ENCODE measurements around the gene PCDH9. TPM values are rescaled to one million over a fixed set of nuclear protein-coding genes. Genes with fewer than 3 reads are reported as not detected.
A peak's percentile ranks its signal among the peaks of the same experiment; 100 is the strongest.

PCDH9 gene
- polyA plus RNA-seq, 1 experiment: 3.3 TPM

GRCh38 chr13:66425741-66426140 lies 804.4 kb downstream of the PCDH9 start:
- Histone ChIP-seq H3K9me3 (ENCODE audit: control insufficient read depth, insufficient read depth, low read length) (no peaks in the 10 kb centered on the region), H3K27ac (ENCODE audit: low read depth, low read length) (no peak overlapping the region), H3K27me3 (ENCODE audit: control insufficient read depth, insufficient read depth, low read length) (no peaks in the 10 kb centered on the region), H3K4me3 (ENCODE audit: low read depth, low read length) (no peak overlapping the region)
- TF ChIP-seq, protein P1, sequence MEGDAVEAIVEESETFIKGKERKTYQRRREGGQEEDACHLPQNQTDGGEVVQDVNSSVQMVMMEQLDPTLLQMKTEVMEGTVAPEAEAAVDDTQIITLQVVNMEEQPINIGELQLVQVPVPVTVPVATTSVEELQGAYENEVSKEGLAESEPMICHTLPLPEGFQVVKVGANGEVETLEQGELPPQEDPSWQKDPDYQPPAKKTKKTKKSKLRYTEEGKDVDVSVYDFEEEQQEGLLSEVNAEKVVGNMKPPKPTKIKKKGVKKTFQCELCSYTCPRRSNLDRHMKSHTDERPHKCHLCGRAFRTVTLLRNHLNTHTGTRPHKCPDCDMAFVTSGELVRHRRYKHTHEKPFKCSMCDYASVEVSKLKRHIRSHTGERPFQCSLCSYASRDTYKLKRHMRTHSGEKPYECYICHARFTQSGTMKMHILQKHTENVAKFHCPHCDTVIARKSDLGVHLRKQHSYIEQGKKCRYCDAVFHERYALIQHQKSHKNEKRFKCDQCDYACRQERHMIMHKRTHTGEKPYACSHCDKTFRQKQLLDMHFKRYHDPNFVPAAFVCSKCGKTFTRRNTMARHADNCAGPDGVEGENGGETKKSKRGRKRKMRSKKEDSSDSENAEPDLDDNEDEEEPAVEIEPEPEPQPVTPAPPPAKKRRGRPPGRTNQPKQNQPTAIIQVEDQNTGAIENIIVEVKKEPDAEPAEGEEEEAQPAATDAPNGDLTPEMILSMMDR (IDR thresholded peaks at IDR 0.05; ENCODE audit: low read depth, low read length): no peak
- ChIA-PET CTCF (no interaction called here), POLR2A (no interaction called here)
- no peak for DNase-seq (ENCODE audit: low read depth, low spot score)

DNA sequence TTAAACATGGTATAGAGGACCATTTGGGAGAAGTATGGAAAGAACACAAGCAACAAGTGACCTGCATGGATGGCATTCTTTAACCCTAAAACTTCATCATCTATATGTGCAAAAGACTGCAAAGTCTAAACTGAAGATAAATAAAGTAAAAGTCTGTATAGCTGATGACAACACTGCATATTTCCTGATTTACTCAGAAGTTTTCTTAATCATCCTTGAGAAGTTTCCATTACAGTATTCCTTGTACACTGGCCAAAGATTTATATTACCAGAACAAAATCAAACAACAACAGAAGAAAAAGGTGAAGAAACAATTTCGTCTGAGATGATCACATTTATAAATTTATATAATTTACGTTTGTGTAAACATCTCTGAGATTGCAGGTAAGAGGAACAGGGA lies 805.7 kb downstream of the PCDH9 start:
- POLR2A ChIA-PET: no interaction called here
- H3K4me3 ChIP-seq (ENCODE audit: low read depth, low read length): no peak overlapping the region
- H3K9me3 ChIP-seq (ENCODE audit: control insufficient read depth, insufficient read depth, low read length): peaks cover 7% of the 10 kb centered on the region
- CTCF ChIA-PET: no interaction called here
- no peak overlapping the region for H3K27ac ChIP-seq (ENCODE audit: low read depth, low read length)
- H3K27me3 ChIP-seq (ENCODE audit: control insufficient read depth, insufficient read depth, low read length): no peaks in the 10 kb centered on the region
- peak; percentile 10 for DNase-seq (ENCODE audit: low read depth, low spot score)
- TF ChIP-seq, protein P1 (IDR thresholded peaks at IDR 0.05; ENCODE audit: low read depth, low read length): no peak

GRCh38 chr13:66415444-66415843 lies 814.7 kb downstream of the PCDH9 start:
- H3K27me3 ChIP-seq (ENCODE audit: control insufficient read depth, insufficient read depth, low read length): no peaks in the 10 kb centered on the region
- ChIA-PET POLR2A (no interaction called here), CTCF (no interaction called here)
- TF ChIP-seq, protein P1 (IDR thresholded peaks at IDR 0.05; ENCODE audit: low read depth, low read length): no peak
- H3K27ac ChIP-seq (ENCODE audit: low read depth, low read length): no peak overlapping the region
- no peak for DNase-seq (ENCODE audit: low read depth, low spot score)
- no peak overlapping the region for H3K4me3 ChIP-seq (ENCODE audit: low read depth, low read length)
- H3K9me3 ChIP-seq (ENCODE audit: control insufficient read depth, insufficient read depth, low read length): peaks cover 7% of the 10 kb centered on the region

DNA sequence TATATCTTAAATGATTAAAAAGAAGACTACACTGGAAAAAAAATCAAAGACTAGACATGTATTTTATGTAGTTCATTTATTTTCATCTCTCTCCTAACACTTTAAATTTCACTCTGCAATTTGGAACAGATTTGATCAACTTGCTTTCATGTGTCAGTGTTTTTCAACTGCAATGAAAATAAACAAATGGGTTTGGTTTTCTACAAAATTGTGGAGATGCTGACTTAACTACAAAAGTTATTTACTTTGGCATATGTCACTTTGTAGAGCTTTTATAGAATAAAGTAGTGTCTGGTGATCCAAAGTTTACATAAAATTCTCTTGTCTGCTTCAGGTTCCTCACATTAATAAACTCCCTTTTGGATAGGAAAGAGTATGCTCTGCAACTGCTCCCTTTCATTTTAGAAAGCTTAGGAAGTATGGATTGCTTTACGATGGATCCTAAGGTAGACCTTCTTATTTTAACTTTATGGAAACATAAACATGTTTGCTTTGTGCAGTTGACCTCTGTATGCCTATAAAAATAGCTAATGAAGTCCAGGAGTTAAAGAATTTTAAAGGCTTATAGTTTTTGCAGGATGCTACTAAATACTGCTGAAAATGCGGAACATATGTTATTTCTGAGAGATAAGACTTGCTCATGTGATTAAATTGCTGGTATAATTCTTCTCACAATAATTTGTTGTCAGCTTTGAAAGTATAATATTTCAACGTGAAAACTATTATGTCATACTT lies 815.9 kb downstream of the PCDH9 start:
- no peak for DNase-seq (ENCODE audit: low read depth, low spot score)
- TF ChIP-seq, protein P1 (IDR thresholded peaks at IDR 0.05; ENCODE audit: low read depth, low read length): no peak
- ChIA-PET POLR2A (no interaction called here), CTCF (interaction anchor here (1.0 kb wide), 1 partner anchor 809 kb away, joined by 3 read pairs; no protein-coding TSS in a partner anchor)
- H3K9me3 ChIP-seq (ENCODE audit: control insufficient read depth, insufficient read depth, low read length): no peaks in the 10 kb centered on the region
- no peak overlapping the region for H3K4me3 ChIP-seq (ENCODE audit: low read depth, low read length)
- H3K27me3 ChIP-seq (ENCODE audit: control insufficient read depth, insufficient read depth, low read length): no peaks in the 10 kb centered on the region
- H3K27ac ChIP-seq (ENCODE audit: low read depth, low read length): no peak overlapping the region

DNA sequence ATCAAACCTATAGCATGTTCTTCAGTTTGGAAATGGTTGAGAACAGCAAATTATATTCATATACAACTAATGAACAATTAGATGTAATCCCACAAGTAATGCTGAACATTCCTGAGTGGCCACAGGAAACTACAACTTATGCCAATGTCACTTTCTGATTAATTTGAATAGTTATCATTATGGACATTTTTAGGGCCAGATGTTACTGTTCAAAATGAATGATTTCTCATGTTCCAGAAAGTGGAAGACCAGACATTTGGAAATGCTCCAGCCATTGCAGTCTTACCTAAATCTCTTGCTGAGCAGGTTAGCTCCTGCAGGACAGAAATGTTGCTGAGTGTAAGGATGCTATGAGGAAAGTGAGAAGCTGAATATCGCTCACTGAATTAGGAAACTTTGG lies 819.8 kb downstream of the PCDH9 start:
- no peak overlapping the region for H3K27ac ChIP-seq (ENCODE audit: low read depth, low read length)
- TF ChIP-seq, protein P1 (IDR thresholded peaks at IDR 0.05; ENCODE audit: low read depth, low read length): no peak
- no peaks in the 10 kb centered on the region for H3K9me3 ChIP-seq (ENCODE audit: control insufficient read depth, insufficient read depth, low read length)
- H3K27me3 ChIP-seq (ENCODE audit: control insufficient read depth, insufficient read depth, low read length): no peaks in the 10 kb centered on the region
- no peak overlapping the region for H3K4me3 ChIP-seq (ENCODE audit: low read depth, low read length)
- POLR2A ChIA-PET: no interaction called here
- CTCF ChIA-PET: no interaction called here
- DNase-seq (ENCODE audit: low read depth, low spot score): no peak

Measured in AG04450 (cell line).